ENCODE measurements around the gene SERGEF. TPM values are rescaled to one million over a fixed set of nuclear protein-coding genes. Genes with fewer than 3 reads are reported as not detected.

SERGEF gene
- polyA plus RNA-seq, 3 donors = 14.3 to 33.7 (median 33.3) TPM

- H3K9ac ChIP-seq (ENCODE audit: insufficient read depth, low read length, poor library complexity, severe bottlenecking) = no peak overlapping the region
- peaks cover 0 to 1% of the 10 kb centered on the region in 2 donors for H3K36me3 Mint-ChIP-seq
- no peaks in the 10 kb centered on the region for H4K20me1 ChIP-seq (ENCODE audit: insufficient read depth, low read length)
- H2AFZ ChIP-seq (ENCODE audit: insufficient read depth, low read depth, low read length, poor library complexity, severe bottlenecking) = no peak overlapping the region
- DNase-seq = no peak
- no peaks in the 10 kb centered on the region for H3K79me2 ChIP-seq (ENCODE audit: insufficient read depth, low read length)
- no peaks in the 10 kb centered on the region for H3K9me3 ChIP-seq (replicated peaks in 1 of 2; ENCODE audit: control insufficient read depth in 1 of 2, insufficient read depth in 1 of 2, low read length in 2 of 2)
- peaks cover 0 to 2% (median 2%) of the 10 kb centered on the region in 3 donors for H3K27me3 Mint-ChIP-seq (ENCODE audit: low read depth in 3 of 3)
- no peaks in the 10 kb centered on the region for H3K4me1 Mint-ChIP-seq
- no peak overlapping the region for H3K27ac ChIP-seq (ENCODE audit: low read depth in 1 of 2, low read length in 2 of 2)
- no peak overlapping the region for H3K27ac Mint-ChIP-seq
- WGBS (ENCODE audit: insufficient coverage) = 100% methylated on average over 2 of the region's 4 CpGs
- H3K27me3 ChIP-seq (ENCODE audit: control insufficient read depth in 2 of 2, insufficient read depth in 2 of 2, low read length in 2 of 2) = no peaks in the 10 kb centered on the region
- no peak for TF ChIP-seq CTCF (IDR thresholded peaks at IDR 0.05)
- H3K4me2 ChIP-seq (replicated peaks; ENCODE audit: extremely low read depth, low read length, poor library complexity, severe bottlenecking) = no peak overlapping the region
- H3K36me3 ChIP-seq (replicated peaks in 1 of 2; ENCODE audit: control insufficient read depth in 1 of 2, insufficient read depth in 2 of 2, low read length in 2 of 2) = no peaks in the 10 kb centered on the region
- intact Hi-C loops (cut with micrococcal nuclease) = no loop called here
- H3K4me1 ChIP-seq (ENCODE audit: control insufficient read depth in 1 of 2, insufficient read depth in 2 of 2, low read length in 2 of 2) = no peaks in the 10 kb centered on the region
- no peak overlapping the region for H3K4me3 Mint-ChIP-seq
- no peak overlapping the region for H3K4me3 ChIP-seq (replicated peaks in 1 of 3; ENCODE audit: low read depth in 2 of 3, low read length in 3 of 3)
- no peaks in the 10 kb centered on the region for H3K9me3 Mint-ChIP-seq
Observed at GRCh38 chr11:17816232-17816931, 196.5 kb downstream of the SERGEF start.

GRCh38 chr11:17814546-17814945 lies 198.3 kb downstream of the SERGEF start:
- Histone ChIP-seq H3K9ac (ENCODE audit: insufficient read depth, low read length, poor library complexity, severe bottlenecking) (no peak overlapping the region), H3K27me3 (ENCODE audit: control insufficient read depth in 2 of 2, insufficient read depth in 2 of 2, low read length in 2 of 2) (no peaks in the 10 kb centered on the region), H3K4me2 (replicated peaks; ENCODE audit: extremely low read depth, low read length, poor library complexity, severe bottlenecking) (no peak overlapping the region), H3K4me3 (replicated peaks in 1 of 3; ENCODE audit: low read depth in 2 of 3, low read length in 3 of 3) (no peak overlapping the region), H3K36me3 (replicated peaks in 1 of 2; ENCODE audit: control insufficient read depth in 1 of 2, insufficient read depth in 2 of 2, low read length in 2 of 2) (no peaks in the 10 kb centered on the region), H3K4me1 (ENCODE audit: control insufficient read depth in 1 of 2, insufficient read depth in 2 of 2, low read length in 2 of 2) (no peaks in the 10 kb centered on the region), H3K79me2 (ENCODE audit: insufficient read depth, low read length) (no peaks in the 10 kb centered on the region), H3K27ac (ENCODE audit: low read depth in 1 of 2, low read length in 2 of 2) (no peak overlapping the region), H2AFZ (ENCODE audit: insufficient read depth, low read depth, low read length, poor library complexity, severe bottlenecking) (no peak overlapping the region), H4K20me1 (ENCODE audit: insufficient read depth, low read length) (no peaks in the 10 kb centered on the region), H3K9me3 (replicated peaks in 1 of 2; ENCODE audit: control insufficient read depth in 1 of 2, insufficient read depth in 1 of 2, low read length in 2 of 2) (no peaks in the 10 kb centered on the region)
- DNase-seq = no peak
- H3K9me3 Mint-ChIP-seq = peaks cover 0 to 1% (median 0%) of the 10 kb centered on the region in 7 donors
- intact Hi-C loops (cut with micrococcal nuclease) = no loop called here
- TF ChIP-seq CTCF (IDR thresholded peaks at IDR 0.05) = no peak
- WGBS (ENCODE audit: insufficient coverage) = no CpG with 5 or more reads among the region's 1 CpG
- H3K4me3 Mint-ChIP-seq = no peak overlapping the region
- H3K27me3 Mint-ChIP-seq (ENCODE audit: low read depth in 3 of 3) = peaks cover 0 to 2% (median 0%) of the 10 kb centered on the region in 3 donors
- H3K4me1 Mint-ChIP-seq = no peaks in the 10 kb centered on the region
- peaks cover 0 to 1% of the 10 kb centered on the region in 2 donors for H3K36me3 Mint-ChIP-seq
- no peak overlapping the region for H3K27ac Mint-ChIP-seq

Data from CD14-positive monocyte (primary cell).